GM12878 (cell line): ENCODE data around the gene FKTN. TPM values are rescaled to one million over a fixed set of nuclear protein-coding genes. Genes with fewer than 3 reads are reported as not detected.

Experiments used
- ATAC-seq: fragments of 200-7000 bp; cut with Tn5 transposase; 3 replicates; pipeline ENCODE4 v1.9.1; 2020; ENCODE audit warnings: mild to moderate bottlenecking, moderate library complexity
- BruUV-seq: library from RNA; stranded (reverse); fragments of 400-500 nt; replicated peaks from 2 replicates; lab custom pipeline; 2021; lab: Mats Ljungman, UMichigan
- CTCF ChIA-PET: fragments of 300-600 bp; sonication (Branson Sonifier 250); formaldehyde crosslinking; extraction: SDS; loops from one replicate; lab custom pipeline; 2021; ENCODE audit warnings: inconsistent platforms; lab: Yijun Ruan, JAX
- POLR2A ChIA-PET: fragments of 350-600 bp; formaldehyde crosslinking; extraction: SDS; loops from one replicate; lab custom pipeline; 2021; ENCODE audit warnings: inconsistent platforms; lab: Charles Lee
- RAD21 ChIA-PET: fragments of 300-600 bp; sonication (Branson Sonifier 250); formaldehyde crosslinking; loops from one replicate; lab custom pipeline; 2023; ENCODE audit warnings: antibody characterized with exemption; ENCODE audit not compliant: unreplicated experiment; lab: Charles Lee
- SMC1A ChIA-PET: fragments of 300-600 bp; sonication (Branson Sonifier 250); formaldehyde crosslinking; loops from one replicate; lab custom pipeline; 2023; ENCODE audit not compliant: unreplicated experiment, uncharacterized antibody; lab: Charles Lee
- DNase-seq: peaks from one replicate; pipeline ENCODE4 v3.0.0-alpha.2; 2011; ENCODE audit warnings: low read depth, low spot score
- FAIRE-seq: peaks from 3 replicates; lab custom pipeline; 2011; peaks lifted over from hg19 to GRCh38; lab: Jason Lieb, UNC
- H2AFZ ChIP-seq: 2 replicates; pipeline ENCODE4 v1.6.0; 2011; ENCODE audit warnings: low read depth, low read length, control low read depth; ENCODE audit not compliant: control insufficient read depth
- H3K27ac ChIP-seq: 2 replicates; pipeline ENCODE4 v1.5.1; 2011; ENCODE audit warnings: control low read depth; ENCODE audit not compliant: control insufficient read depth, insufficient read depth
- H3K27me3 ChIP-seq, 2 experiments: replicated peaks in 1 of 2; 2 replicates each; pipeline versions ENCODE4 v1.6.0 to v1.6.1; 2011; ENCODE audit warnings: low read length in 1 of 2; ENCODE audit not compliant: control insufficient read depth in 2 of 2, insufficient read depth in 2 of 2
- H3K36me3 ChIP-seq, 2 experiments: 2 replicates each; pipeline ENCODE4 v1.5.1; 2011; ENCODE audit warnings: low read length in 1 of 2; ENCODE audit not compliant: control insufficient read depth in 2 of 2, insufficient read depth in 2 of 2
- H3K4me1 ChIP-seq: 2 replicates; pipeline ENCODE4 v1.6.1; 2011; ENCODE audit warnings: mild to moderate bottlenecking, low read length, moderate library complexity, mixed read lengths; ENCODE audit not compliant: control insufficient read depth, insufficient read depth
- H3K4me2 ChIP-seq: 2 replicates; pipeline ENCODE4 v1.6.0; 2011; ENCODE audit warnings: control low read depth; ENCODE audit not compliant: control insufficient read depth, insufficient read depth
- H3K4me3 ChIP-seq: fragments of 200-600 bp; sonication (generic); 2 replicates; pipeline ENCODE4 v1.5.1; 2016
- H3K79me2 ChIP-seq: 2 replicates; pipeline ENCODE4 v1.6.0; 2011; ENCODE audit warnings: low read length; ENCODE audit not compliant: control insufficient read depth, insufficient read depth
- H3K9ac ChIP-seq: 2 replicates; pipeline ENCODE4 v1.8.0; 2011; ENCODE audit warnings: low read length, control low read depth, mixed read lengths; ENCODE audit not compliant: control insufficient read depth, insufficient read depth
- H3K9me3 ChIP-seq: replicated peaks from 3 replicates; pipeline ENCODE4 v1.5.1; 2011; ENCODE audit warnings: mild to moderate bottlenecking, low read length; ENCODE audit not compliant: control insufficient read depth, insufficient read depth
- H4K20me1 ChIP-seq: 2 replicates; pipeline ENCODE4 v1.6.0; 2011; ENCODE audit not compliant: control insufficient read depth, insufficient read depth
- BCLAF1 ChIP-seq: fragments of 450-650 bp; IDR thresholded peaks from 2 replicates; pipeline ENCODE4 v1.6.1; 2017; ENCODE audit warnings: antibody characterized with exemption, mild to moderate bottlenecking, moderate library complexity
- CBX3 ChIP-seq: fragments of 200-600 bp; sonication (generic); IDR thresholded peaks from 2 replicates; pipeline ENCODE4 v1.6.1; 2016; ENCODE audit warnings: low read depth, borderline replicate concordance
- CUX1 ChIP-seq: IDR thresholded peaks from 2 replicates; pipeline ENCODE4 v1.6.1; 2012; ENCODE audit warnings: improper control_type of control experiment, low read depth, low read length; ENCODE audit not compliant: insufficient replicate concordance
- FOXK2 ChIP-seq: fragments of 450-650 bp; IDR thresholded peaks from 2 replicates; pipeline ENCODE4 v1.6.1; 2017; ENCODE audit warnings: mild to moderate bottlenecking, moderate library complexity
- HCFC1 ChIP-seq: fragments of 150-350 bp; IDR thresholded peaks from 2 replicates; pipeline ENCODE4 v1.6.1; 2014; ENCODE audit warnings: low read length
- IRF5 ChIP-seq: fragments of 450-650 bp; IDR thresholded peaks from 2 replicates; pipeline ENCODE4 v1.6.1; 2017; ENCODE audit warnings: borderline replicate concordance
- NR2C2 ChIP-seq: IDR thresholded peaks from 2 replicates; pipeline ENCODE4 v1.6.1; 2011; ENCODE audit warnings: borderline replicate concordance, low read depth; ENCODE audit not compliant: control insufficient read depth, insufficient read length
- NRF1 ChIP-seq: conservative IDR thresholded peaks from 2 replicates; pipeline ENCODE4 v1.6.1; 2011; ENCODE audit warnings: mild to moderate bottlenecking, low read depth, low read length, improper control_type of control experiment
- RB1 ChIP-seq: fragments of 450-650 bp; formaldehyde crosslinking; IDR thresholded peaks from 2 replicates; pipeline ENCODE4 v1.6.1; 2017; ENCODE audit warnings: mild to moderate bottlenecking, borderline replicate concordance
- SRF ChIP-seq, 2 experiments: IDR thresholded peaks; 2 replicates each; pipeline ENCODE4 v1.6.1; 2011; ENCODE audit warnings: low read depth in 2 of 2, low read length in 2 of 2, mild to moderate bottlenecking in 1 of 2, moderate library complexity in 1 of 2
- ZNF24 ChIP-seq: fragments of 450-650 bp; IDR thresholded peaks from 2 replicates; pipeline ENCODE4 v1.6.1; 2017; ENCODE audit warnings: antibody characterized with exemption, mild to moderate bottlenecking
- WGBS: methylation state at CpG from one replicate; pipeline ENCODE4 v1.1.6; 2016; ENCODE audit warnings: low lambda C conversion rate; ENCODE audit not compliant: insufficient replicate concordance, insufficient coverage; ENCODE audit errors: missing lambda C conversion rate; 5-methylcytosine and 5-hydroxymethylcytosine counted together
- in situ Hi-C: fragments of 300-500 bp; cut with MboI; formaldehyde crosslinking; loops from 9 replicates; pipeline ENCODE4 v1.14.3; 2018; ENCODE audit warnings: mixed read lengths
- intact Hi-C: fragments of 100-400 bp; cut with micrococcal nuclease; formaldehyde crosslinking; loops from one replicate; pipeline ENCODE4 v1.14.2; 2022; ENCODE audit not compliant: unreplicated experiment
- polyA plus RNA-seq, 11 experiments: library from polyadenylated mRNA; depleted of rRNA in 4 of 11; unstranded in 6 of 11; stranded (reverse) in 5 of 11; fragments of >200 nt; fragmentation: Nextera tagmentation in 4 of 11; fragmentation: Illumina TruSeq in 1 of 11; extraction: Ambion mirVana in 4 of 11; extraction: Trizol in 1 of 11; gene quantifications; 1 replicate in 1 of 11; 2 replicates in 10 of 11; pipeline versions ENCODE4 v1.2.1 to v1.2.3, GENCODE V29; 2011 to 2016; ENCODE audit warnings: inconsistent platforms in 2 of 11, missing spikeins in 2 of 11, low read depth in 1 of 11
- total RNA-seq, 4 experiments: library from RNA; depleted of rRNA in 3 of 4; stranded (reverse); fragments of >200 nt in 3 of 4; fragmentation: Illumina TruSeq in 1 of 4; extraction: Trizol in 1 of 4; gene quantifications; 2 replicates each; pipeline versions ENCODE4 v1.2.1 to v1.2.3, GENCODE V29; 2013 to 2021

FKTN gene
- total and polyA plus RNA-seq, 10 of the 15 experiments (the other 5 are each of a cell fraction or from before 2014, with no cell fraction given), result 3.6 to 15.9 (median 10.6) TPM

- BruUV-seq, result no TSS peak
- no peak for FAIRE-seq
- RAD21 ChIA-PET, result interaction anchor here (1.2 kb wide), 1 partner anchor 16 kb away, joined by 3 read pairs; no protein-coding TSS in a partner anchor
- TF ChIP-seq CUX1 (no peak), FOXK2 (no peak), NRF1 (no peak), HCFC1 (no peak), SRF (IDR thresholded peaks at IDR 0.05; ENCODE audit: low read depth in 2 of 2, low read length in 2 of 2) (no peak), BCLAF1 (no peak), NR2C2 (no peak), IRF5 (no peak), ZNF24 (no peak), CBX3 (no peak), RB1 (no peak)
These were observed 42.0 kb upstream of the FKTN start for GRCh38 chr9:105515811-105516413.

More at GRCh38 chr9:105515811-105516413, 42.0 kb upstream of the FKTN start:
- Histone ChIP-seq H2AFZ (no peak overlapping the region), H3K36me3 (peaks cover 15% of the 10 kb centered on the region in 2 experiments; a peak in 3 of 4 replicates), H3K27ac (no peak overlapping the region), H3K4me3 (no peak overlapping the region), H4K20me1 (no peaks in the 10 kb centered on the region), H3K9me3 (peaks cover 6% of the 10 kb centered on the region), H3K9ac (no peak overlapping the region), H3K27me3 (no peaks in the 10 kb centered on the region), H3K79me2 (no peaks in the 10 kb centered on the region), H3K4me1 (no peaks in the 10 kb centered on the region), H3K4me2 (no peak overlapping the region)
- ChIA-PET CTCF (interaction anchor here (0.5 kb wide), 1 partner anchor 74 kb away, joined by 3 read pairs; no protein-coding TSS in a partner anchor), SMC1A (interaction anchor here (1.4 kb wide), 1 partner anchor 13 kb away, joined by 4 read pairs; no protein-coding TSS in a partner anchor), POLR2A (interaction anchor here (0.7 kb wide), 1 partner anchor 16 kb away, joined by 3 read pairs; no protein-coding TSS in a partner anchor)
- ATAC-seq (no peak), DNase-seq (no peak)
- WGBS, result 94% methylated on average over 11 of the region's 11 CpGs
- in situ Hi-C loops (no loop called here), intact Hi-C loops (no loop called here)
